ENCODE data around the gene ZNF316.

GRCh38 chr7:6608081-6608480, 29.0 kb upstream of the ZNF316 start:
- no peak for TF ChIP-seq CTCF (IDR thresholded peaks at IDR 0.05)
- TF ChIP-seq OVOL2 (CRISPR knock-in tag; IDR thresholded peaks at IDR 0.05; ENCODE audit: borderline replicate concordance) = no peak

All from WTC11 (cell line).